ENCODE data around the gene MYO9B.

MYO9B gene

GRCh38 chr19:17211547-17212446, 136.2 kb downstream of the MYO9B start:
- ChIA-PET POLR2A (no interaction called here), CTCF (no interaction called here)
- DNase-seq (ENCODE audit: extremely low spot score): no peak
- TF ChIP-seq HDGF (IDR thresholded peaks at IDR 0.05; ENCODE audit: borderline replicate concordance) (no peak), ARNT (IDR thresholded peaks at IDR 0.05) (no peak), FOXK2 (IDR thresholded peaks at IDR 0.05) (no peak), FOXA1 (IDR thresholded peaks at IDR 0.05) (no peak), LEF1 (IDR thresholded peaks at IDR 0.05; ENCODE audit: borderline replicate concordance) (no peak), FOXM1 (IDR thresholded peaks at IDR 0.05; ENCODE audit: borderline replicate concordance) (no peak), SUZ12 (IDR thresholded peaks at IDR 0.05) (no peak), SP1 (IDR thresholded peaks at IDR 0.05) (no peak)

GRCh38 chr19:17213334-17213733, 137.8 kb downstream of the MYO9B start:
- ChIA-PET POLR2A (interaction anchor here (0.7 kb wide), 1 partner anchor 21 kb away, joined by 3 read pairs; no protein-coding TSS in a partner anchor), CTCF (no interaction called here)
- no peak for TF ChIP-seq NFRKB (IDR thresholded peaks at IDR 0.05)
- TF ChIP-seq L3MBTL2 (conservative IDR thresholded peaks at IDR 0.05): no peak
- no peak for TF ChIP-seq BHLHE40 (IDR thresholded peaks at IDR 0.05; ENCODE audit: borderline replicate concordance)
- TF ChIP-seq FOXA1 (IDR thresholded peaks at IDR 0.05): no peak
- TF ChIP-seq ELF4 (IDR thresholded peaks at IDR 0.05): no peak
- TF ChIP-seq LEF1 (IDR thresholded peaks at IDR 0.05; ENCODE audit: borderline replicate concordance): no peak
- no peak for TF ChIP-seq FOXM1 (IDR thresholded peaks at IDR 0.05; ENCODE audit: borderline replicate concordance)
- TF ChIP-seq HDGF (IDR thresholded peaks at IDR 0.05; ENCODE audit: borderline replicate concordance): no peak
- no peak for TF ChIP-seq ZNF384 (IDR thresholded peaks at IDR 0.05)
- no peak for TF ChIP-seq FOXK2 (IDR thresholded peaks at IDR 0.05)
- no peak for TF ChIP-seq SP1 (IDR thresholded peaks at IDR 0.05)
- no peak for TF ChIP-seq TARDBP (IDR thresholded peaks at IDR 0.05)
- no peak for TF ChIP-seq CTBP1 (IDR thresholded peaks at IDR 0.05; ENCODE audit: borderline replicate concordance)
- no peak for TF ChIP-seq SUZ12 (IDR thresholded peaks at IDR 0.05)
- no peak for TF ChIP-seq PKNOX1 (IDR thresholded peaks at IDR 0.05)
- no peak for TF ChIP-seq ARNT (IDR thresholded peaks at IDR 0.05)

GRCh38 chr19:17214508-17215126, 139.0 kb downstream of the MYO9B start:
- no peak for TF ChIP-seq NFRKB (IDR thresholded peaks at IDR 0.05)
- TF ChIP-seq CTBP1 (IDR thresholded peaks at IDR 0.05; ENCODE audit: borderline replicate concordance): no peak
- TF ChIP-seq FOXA1 (IDR thresholded peaks at IDR 0.05): no peak
- TF ChIP-seq SP1 (IDR thresholded peaks at IDR 0.05): no peak
- no peak for TF ChIP-seq FOXM1 (IDR thresholded peaks at IDR 0.05; ENCODE audit: borderline replicate concordance)
- no peak for TF ChIP-seq L3MBTL2 (conservative IDR thresholded peaks at IDR 0.05)
- no peak for TF ChIP-seq PKNOX1 (IDR thresholded peaks at IDR 0.05)
- no peak for TF ChIP-seq TARDBP (IDR thresholded peaks at IDR 0.05)
- no peak for TF ChIP-seq ELF4 (IDR thresholded peaks at IDR 0.05)
- no peak for TF ChIP-seq ZNF384 (IDR thresholded peaks at IDR 0.05)
- CTCF ChIA-PET: interaction anchor here (0.7 to 1.1 kb wide), 2 partner anchors 9 to 13 kb away, joined by 3 to 5 read pairs; no protein-coding TSS in a partner anchor
- DNase-seq (ENCODE audit: extremely low spot score): no peak
- POLR2A ChIA-PET: interaction anchor here (0.6 to 4.5 kb wide), 19 partner anchors 9 to 159 kb away, joined by 3 to 72 read pairs (median 6); partner anchors contain the start of genes BABAM1, MYO9B and OCEL1

More at GRCh38 chr19:17213334-17213733, 137.8 kb downstream of the MYO9B start:
- no peak for DNase-seq (ENCODE audit: extremely low spot score)

GRCh38 chr19:17215127-17215971, 139.8 kb downstream of the MYO9B start, which contains the start of gene USE1:
TSS of gene USE1 (plus strand) at chr19:17215357. CDS start at chr19:17215406, 49 bp downstream.
- peak; percentile 57 for TF ChIP-seq L3MBTL2 (conservative IDR thresholded peaks at IDR 0.05)
- no peak for TF ChIP-seq FOXM1 (IDR thresholded peaks at IDR 0.05; ENCODE audit: borderline replicate concordance)
- peak; percentile 93 for TF ChIP-seq ELF4 (IDR thresholded peaks at IDR 0.05)
- ChIA-PET CTCF (interaction anchor here (0.7 to 1.1 kb wide), 2 partner anchors 8 to 12 kb away, joined by 3 to 5 read pairs; no protein-coding TSS in a partner anchor), POLR2A (interaction anchor here (0.6 to 4.5 kb wide), 25 partner anchors 9 to 159 kb away, joined by 3 to 72 read pairs (median 5); partner anchors contain the start of genes BABAM1, MYO9B and OCEL1)
- DNase-seq (ENCODE audit: extremely low spot score): peak; percentile 87

- CTCF ChIA-PET: interaction anchor here (1.1 kb wide), 1 partner anchor 7 kb away, joined by 3 read pairs; no protein-coding TSS in a partner anchor
- DNase-seq (ENCODE audit: extremely low spot score): no peak
- TF ChIP-seq SP1 (IDR thresholded peaks at IDR 0.05): no peak
- TF ChIP-seq SUZ12 (IDR thresholded peaks at IDR 0.05): no peak
- TF ChIP-seq HDGF (IDR thresholded peaks at IDR 0.05; ENCODE audit: borderline replicate concordance): no peak
- TF ChIP-seq L3MBTL2 (conservative IDR thresholded peaks at IDR 0.05): no peak
- TF ChIP-seq NFRKB (IDR thresholded peaks at IDR 0.05): no peak
- TF ChIP-seq FOXK2 (IDR thresholded peaks at IDR 0.05): no peak
- no peak for TF ChIP-seq PKNOX1 (IDR thresholded peaks at IDR 0.05)
- TF ChIP-seq LEF1 (IDR thresholded peaks at IDR 0.05; ENCODE audit: borderline replicate concordance): no peak
- POLR2A ChIA-PET: interaction anchor here (0.9 to 4.5 kb wide), 17 partner anchors 10 to 148 kb away, joined by 3 to 72 read pairs (median 6); partner anchors contain the start of genes BABAM1 and OCEL1
Measured at GRCh38 chr19:17216058-17216670, 140.6 kb downstream of the MYO9B start.
